DMS79 treated with DMSO at 0.1 percent for 48 hours (cell line): ENCODE measurements around the gene MVB12B.
"Not testable (repeated sequence)": the region's sequence is repeated elsewhere in the genome, so short reads cannot be mapped to it uniquely, and the experiment has no call there.

Source experiments
- DNase-seq: peaks from one replicate; lab custom pipeline; 2025; lab: John Stamatoyannopoulos, UW

The MVB12B gene

GRCh38 chr9:126472198-126472947 is 145.7 kb downstream of the MVB12B start:
- no peak for DNase-seq

GRCh38 chr9:126472948-126473298 is 146.3 kb downstream of the MVB12B start:
- DNase-seq, result no peak

GRCh38 chr9:126474206-126474765 is 147.7 kb downstream of the MVB12B start:
- DNase-seq, result no peak

DNA sequence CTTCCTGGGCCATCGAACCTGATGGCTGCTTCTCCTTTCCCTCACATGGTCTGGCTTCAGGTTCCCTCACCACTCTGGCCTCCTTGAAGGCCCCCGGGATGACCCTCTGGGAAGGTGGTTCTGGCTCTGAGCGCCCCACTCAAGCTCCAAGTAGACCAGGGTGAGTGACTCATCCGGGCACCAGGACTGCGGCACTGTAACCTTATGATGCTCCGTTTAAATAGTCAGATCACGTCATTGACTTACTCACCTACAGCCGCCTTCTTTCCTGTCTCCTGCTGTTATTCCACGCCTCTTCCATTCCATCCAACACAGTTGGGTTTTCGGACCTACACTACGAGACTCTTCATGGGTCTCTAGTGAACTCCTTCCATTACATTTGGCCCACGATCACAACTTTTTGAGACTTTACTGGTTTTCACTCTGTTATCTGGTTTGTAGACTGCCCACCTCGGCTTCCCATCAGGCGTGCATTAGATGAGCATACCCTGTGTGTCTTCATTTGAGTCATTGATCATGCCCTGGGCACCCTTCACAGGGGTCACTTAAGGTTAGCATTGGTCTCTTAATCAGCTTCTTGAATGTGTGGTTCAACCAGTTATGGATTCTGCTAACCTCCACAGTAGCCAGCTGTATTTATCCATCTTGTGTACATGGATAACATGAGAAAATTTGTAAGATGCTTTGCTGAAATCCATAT is 148.3 kb downstream of the MVB12B start:
- no peak for DNase-seq

DNA sequence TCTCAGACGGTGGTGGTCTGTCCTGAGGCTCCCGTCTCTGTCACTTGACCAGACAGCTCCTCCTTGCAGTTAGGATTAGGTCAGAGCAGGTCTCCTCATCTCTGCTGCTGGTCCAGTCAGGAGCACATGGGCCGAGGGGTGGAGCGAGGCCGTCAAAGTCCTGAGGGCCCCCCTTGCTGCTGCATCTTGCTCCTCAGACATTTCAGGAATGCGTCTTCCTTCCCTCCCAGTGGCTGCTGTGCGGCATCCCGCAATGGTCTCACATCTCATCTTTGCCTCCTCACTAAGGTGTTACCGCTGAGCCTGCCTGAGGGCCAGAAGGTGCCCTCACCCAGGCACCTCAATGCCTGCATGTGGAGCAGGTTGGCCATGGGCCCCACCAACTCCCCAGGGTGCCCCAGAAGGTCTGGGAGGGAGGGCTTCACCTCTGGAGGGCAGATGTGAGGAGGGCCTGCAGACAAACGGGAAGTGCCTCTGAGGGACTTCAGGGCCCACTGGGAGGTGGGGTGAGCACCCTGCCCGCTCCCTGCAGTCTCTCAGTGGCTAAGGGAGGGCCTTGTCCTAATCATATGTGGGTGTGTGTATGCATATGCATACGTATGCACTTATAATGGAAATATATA is 149.4 kb downstream of the MVB12B start:
- no peak for DNase-seq

GRCh38 chr9:126477432-126477831 is 150.8 kb downstream of the MVB12B start:
- DNase-seq, result not testable (repeated sequence)

DNA sequence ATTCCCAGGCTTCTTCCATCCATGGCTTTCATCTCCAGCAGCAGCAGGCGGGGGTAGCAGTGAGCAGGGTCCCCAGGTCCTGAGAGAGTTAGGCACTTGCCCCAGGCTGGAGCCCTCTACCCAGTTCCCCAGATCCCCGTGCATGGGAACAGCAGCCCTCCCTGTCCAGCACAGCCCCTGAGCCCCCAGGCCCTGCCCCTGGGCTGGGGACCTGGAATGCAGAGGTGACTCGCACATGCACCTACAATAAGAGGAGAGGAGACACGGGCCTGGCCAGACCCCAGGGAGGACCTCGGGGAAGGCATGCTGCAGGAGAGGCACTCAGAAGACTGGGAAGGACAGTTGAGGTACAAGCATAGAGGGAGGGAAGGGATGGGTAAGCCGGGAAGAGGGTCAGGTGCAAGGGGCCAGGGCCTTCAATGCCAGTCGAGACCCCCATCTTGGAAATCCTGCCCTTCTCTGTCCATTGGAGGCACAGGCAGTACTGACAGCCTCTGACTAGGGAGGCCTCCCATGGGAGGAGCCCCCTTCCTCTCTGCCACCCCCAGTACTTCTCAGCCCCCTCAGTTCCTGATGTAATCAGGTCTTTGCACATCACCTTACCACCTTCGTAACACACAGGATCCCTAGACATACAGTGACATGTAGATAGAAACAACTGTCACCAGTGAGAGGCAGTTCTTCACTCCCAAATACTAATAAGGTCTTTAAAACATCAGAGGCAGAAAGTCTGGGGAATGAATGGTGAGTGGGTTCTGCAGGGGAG is 151.8 kb downstream of the MVB12B start:
- no peak for DNase-seq

DNA sequence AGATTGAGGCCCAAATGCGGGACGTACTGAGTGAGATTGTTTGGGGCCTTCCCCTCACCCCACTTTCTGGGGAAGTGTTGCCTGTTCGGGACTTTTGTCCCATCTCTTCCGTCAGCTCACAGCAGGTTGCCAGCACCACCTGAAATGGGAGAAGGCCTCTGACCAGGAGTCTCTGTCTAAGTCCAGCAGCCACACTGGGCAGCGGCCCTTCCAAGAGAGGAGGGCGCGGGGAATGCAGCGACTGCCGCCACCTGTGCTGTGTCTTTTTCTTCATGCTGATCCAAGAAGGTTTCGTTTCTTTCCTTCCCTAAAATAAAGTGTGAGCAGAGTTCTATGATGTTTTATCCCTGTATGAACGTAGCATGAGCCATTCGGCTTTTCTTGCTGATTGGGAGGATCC is 152.9 kb downstream of the MVB12B start:
- no peak for DNase-seq

DNA sequence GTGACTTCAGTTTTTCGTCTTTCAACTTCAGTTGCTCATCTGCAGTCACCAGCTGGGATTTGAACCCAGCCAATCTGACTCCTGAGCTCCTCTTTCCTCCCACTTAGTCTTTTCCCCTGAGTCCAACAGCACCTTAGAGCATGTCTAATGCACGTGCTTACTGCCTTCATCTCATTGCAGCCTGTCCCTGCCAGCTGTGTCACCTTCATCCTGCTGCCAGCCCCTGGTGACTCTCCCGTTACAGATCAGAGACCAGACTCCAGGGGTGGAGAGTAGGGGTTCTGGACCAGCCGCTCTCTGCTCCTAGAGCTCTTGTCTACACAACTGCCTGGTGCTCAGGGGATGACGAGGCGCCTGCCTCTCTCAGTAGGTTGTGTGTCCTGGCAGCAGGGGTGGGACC is 154.2 kb downstream of the MVB12B start:
- DNase-seq, result no peak

GRCh38 chr9:126481862-126482261 is 155.2 kb downstream of the MVB12B start:
- DNase-seq, result no peak

DNA sequence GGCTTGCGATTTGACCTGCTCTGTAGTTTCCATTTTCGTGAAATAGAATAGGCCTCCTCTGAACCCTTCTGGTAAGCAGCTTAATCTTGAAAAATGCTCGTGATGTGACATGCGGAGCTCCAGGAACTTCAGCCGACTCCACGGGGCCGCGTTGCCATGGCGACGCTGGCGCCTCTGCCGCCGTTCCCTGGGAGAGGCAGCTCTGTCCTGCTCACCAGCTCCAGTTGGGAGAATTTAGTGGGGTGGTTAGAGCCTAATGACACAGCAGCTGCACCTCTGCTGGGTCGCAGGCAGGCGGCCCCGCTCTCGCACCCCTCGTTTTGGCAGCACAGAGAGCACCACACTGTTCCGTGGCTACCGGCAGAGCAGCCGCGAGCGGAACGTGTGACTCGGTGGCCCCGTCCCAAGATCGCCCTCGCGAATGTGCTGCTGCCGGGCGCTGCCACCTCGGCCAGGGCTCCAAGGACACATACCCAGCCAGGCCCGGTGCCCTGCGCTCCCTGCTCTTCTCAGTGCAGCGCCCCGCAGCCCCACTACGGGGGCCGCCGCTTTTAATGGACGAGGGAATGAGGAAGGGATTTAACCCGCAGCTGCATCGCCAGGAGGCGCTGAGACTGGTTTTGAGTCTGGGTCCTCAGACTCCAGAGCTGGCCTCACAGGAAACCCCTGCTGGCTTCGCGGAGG is 155.9 kb downstream of the MVB12B start:
- DNase-seq, result no peak

DNA sequence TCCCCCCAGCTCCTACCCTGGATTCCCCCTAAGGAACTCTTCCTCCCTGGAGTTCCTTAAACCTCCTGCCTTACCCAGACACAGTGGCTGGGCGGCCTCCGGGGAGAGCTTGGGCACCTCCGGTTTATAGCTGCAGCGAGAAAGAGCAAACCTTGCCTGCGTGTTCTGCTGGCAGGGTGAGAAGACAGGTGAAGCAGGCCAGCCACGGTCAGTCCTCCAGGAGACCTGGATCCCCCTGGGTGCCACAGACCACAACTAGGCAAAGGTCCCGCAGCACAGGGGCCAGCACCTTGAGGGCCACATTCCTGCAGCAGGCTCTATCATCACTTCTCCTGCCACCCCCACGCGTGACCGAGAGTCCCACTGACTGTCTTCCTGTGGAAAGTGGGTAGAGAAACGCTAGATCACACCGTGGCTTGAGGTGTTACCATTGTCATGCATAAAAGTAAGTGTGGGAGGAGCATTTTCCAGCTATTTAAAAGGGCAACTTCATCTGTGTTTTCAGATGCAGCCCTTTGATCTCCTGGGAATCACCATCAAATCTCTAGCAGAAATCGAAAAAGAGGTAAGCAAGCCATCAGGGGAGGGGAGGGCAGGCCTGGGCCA is 156.9 kb downstream of the MVB12B start:
- DNase-seq, result no peak

DNA sequence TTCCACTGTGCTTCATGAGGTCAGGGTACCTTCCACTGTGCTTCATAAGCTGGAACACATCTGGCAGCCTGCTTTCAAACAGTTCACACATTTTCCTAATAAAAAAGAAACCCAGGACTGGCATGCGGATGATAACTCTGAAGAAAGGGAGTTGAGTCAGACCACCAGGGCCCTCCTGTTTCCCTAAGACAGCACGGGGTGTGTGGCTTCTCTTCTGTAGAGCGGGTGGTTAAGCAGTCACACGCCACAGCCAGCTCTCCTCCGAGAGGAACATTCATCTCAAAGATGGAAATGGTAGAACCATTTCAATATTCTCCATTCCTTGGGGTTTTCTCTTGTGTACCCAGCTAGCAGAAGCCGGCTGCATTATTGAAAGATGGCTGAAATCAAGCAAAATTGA is 159.0 kb downstream of the MVB12B start:
- DNase-seq, result no peak

DNA sequence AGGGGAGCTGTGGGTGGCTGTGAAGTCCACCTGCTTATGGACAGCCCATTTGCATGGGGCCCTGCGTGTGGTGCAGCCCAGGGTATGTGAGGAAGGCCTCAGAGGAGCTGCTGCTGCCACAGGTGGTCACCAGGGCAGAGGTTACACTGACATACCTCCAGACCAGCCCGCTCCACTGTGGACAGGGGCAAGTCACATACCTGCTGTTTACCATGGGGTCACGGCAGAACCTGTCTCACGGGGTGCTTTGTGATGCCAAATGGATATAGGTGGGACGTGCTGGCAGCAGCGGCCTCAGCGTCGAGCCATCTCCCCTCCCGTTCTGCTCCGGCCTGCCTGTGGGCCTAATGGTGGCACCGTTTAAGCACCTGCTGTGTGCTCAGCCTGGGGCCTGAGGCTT is 159.6 kb downstream of the MVB12B start:
- no peak for DNase-seq

- no peak for DNase-seq
These were observed 161.2 kb downstream of the MVB12B start for GRCh38 chr9:126487856-126488255.

GRCh38 chr9:126488310-126488709 is 161.7 kb downstream of the MVB12B start:
- DNase-seq, result no peak

DNA sequence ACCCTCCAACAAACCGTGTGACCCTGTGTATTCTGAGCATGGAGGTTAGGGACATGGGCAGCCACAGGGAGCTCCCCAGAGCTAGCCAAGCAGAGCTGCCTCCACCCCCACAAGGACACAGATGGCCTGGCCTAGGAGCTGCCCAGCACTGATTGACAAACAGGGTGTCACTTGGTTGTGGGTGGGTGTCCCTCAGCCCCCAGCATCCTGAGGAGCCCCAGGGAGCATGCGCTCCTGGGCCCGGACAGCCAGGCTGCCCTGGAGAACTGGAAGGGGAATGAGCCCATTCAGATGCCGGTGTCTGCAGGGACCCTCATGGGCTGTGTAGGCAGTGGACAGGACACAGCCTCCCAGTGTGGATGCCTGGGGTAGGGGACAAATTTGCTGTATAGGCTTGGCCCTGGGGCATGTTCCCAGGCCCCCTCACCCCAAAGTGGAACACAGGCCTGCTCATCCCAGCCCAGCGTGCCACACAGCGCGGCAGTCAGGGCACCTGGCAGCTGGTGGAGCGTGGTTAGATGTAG is 162.3 kb downstream of the MVB12B start:
- no peak for DNase-seq

DNA sequence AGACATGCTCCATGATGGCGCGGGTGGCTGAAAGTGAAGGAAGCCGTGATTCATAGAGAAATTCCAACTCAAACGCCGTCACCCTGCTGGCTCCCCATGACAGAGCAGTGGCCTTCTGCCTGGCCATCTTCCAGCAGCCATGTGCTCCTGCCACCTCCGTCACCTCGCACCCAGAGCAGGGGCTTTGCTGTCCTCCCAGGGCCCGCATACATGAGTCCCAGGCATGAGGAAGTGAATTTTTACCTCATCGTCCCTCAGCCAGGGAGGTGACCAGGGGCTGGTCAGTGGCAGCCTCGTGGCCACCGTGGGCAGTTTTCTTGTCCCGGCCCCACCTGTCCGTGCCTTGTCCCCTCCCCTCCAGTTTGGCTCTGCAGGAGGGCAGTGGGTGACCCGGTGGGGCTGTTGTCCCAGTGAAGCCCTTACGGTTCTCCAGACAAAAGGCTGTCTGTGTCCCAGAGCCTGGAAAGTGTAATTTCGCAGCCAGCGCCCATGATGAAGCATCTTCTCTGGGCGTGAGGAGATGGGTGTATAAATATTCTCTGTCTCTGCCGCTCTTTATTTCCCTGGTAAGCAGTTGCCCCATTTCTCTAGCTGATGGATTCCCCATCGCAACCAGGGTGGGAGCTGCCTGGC is 163.1 kb downstream of the MVB12B start:
- no peak for DNase-seq

DNA sequence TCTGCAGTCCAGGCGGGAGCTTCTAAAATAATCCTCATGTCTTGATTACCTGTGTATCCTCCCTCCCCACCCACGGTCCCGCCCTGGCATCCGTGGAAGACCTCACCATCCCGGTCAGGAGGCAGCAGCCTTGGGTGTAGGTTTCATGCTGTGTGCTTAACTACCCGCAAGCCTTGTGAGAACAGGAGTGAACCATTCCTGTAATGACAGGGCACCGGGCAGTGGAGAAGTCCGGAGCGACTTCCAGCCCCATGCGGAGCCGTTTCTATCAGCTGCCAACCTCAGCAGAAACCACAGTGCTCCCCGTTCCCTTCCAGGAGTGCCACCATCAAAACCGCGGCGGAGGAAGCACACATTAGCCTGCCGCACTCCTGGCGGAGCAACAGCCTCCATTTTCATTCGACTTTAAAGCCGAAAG is 163.6 kb downstream of the MVB12B start:
- DNase-seq, result peak; percentile 54

GRCh38 chr9:126490871-126491567 is 164.4 kb downstream of the MVB12B start:
- peak; percentile 57 for DNase-seq
